ENCODE data around the gene PRKCZ. TPM values are rescaled to one million over a fixed set of nuclear protein-coding genes. Genes with fewer than 3 reads are reported as not detected.
A peak's percentile ranks its signal among the peaks of the same experiment; 100 is the strongest.

PRKCZ gene
- total RNA-seq, 1 donor from 2014 or later: 7.8 TPM

DNA sequence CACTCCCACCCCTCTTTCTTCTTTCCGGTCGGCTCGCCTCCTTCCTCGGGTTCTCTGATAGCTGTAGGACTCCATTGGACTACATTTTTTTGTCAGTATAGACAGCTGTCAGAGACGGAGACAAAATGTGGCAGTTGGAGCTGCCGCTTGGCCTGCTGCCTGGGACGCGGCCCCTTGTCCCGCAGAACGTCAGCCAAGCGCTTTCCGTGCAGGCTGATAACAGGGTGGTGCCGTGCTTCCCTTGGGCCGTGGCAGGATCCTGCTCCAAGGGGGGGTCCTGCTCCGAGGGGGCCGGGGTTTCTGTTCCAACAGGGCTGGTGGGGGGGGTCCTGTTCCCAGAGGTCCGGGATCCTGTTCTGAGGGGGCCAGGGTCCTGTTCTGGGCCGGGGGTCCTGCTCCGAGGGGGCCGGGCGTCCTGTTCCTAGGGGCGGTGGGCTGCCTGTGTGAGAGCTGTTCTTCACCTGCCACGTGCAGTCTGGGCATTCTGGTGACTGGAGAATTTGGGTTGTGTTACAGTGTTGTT lies 182.8 kb downstream of the PRKCZ start:
- Mint-ChIP-seq H3K36me3 (ENCODE audit: low read depth) (peaks cover 8% of the 10 kb centered on the region), H3K27ac (ENCODE audit: unreplicated experiment) (peak overlapping the region; percentile 98), H3K4me3 (ENCODE audit: unreplicated experiment) (peak overlapping the region; percentile 97), H3K9me3 (ENCODE audit: low read depth) (no peaks in the 10 kb centered on the region), H3K4me1 (ENCODE audit: low read depth) (peaks cover 74% of the 10 kb centered on the region), H3K27me3 (ENCODE audit: low read depth) (no peaks in the 10 kb centered on the region)
- TF ChIP-seq, protein P1, sequence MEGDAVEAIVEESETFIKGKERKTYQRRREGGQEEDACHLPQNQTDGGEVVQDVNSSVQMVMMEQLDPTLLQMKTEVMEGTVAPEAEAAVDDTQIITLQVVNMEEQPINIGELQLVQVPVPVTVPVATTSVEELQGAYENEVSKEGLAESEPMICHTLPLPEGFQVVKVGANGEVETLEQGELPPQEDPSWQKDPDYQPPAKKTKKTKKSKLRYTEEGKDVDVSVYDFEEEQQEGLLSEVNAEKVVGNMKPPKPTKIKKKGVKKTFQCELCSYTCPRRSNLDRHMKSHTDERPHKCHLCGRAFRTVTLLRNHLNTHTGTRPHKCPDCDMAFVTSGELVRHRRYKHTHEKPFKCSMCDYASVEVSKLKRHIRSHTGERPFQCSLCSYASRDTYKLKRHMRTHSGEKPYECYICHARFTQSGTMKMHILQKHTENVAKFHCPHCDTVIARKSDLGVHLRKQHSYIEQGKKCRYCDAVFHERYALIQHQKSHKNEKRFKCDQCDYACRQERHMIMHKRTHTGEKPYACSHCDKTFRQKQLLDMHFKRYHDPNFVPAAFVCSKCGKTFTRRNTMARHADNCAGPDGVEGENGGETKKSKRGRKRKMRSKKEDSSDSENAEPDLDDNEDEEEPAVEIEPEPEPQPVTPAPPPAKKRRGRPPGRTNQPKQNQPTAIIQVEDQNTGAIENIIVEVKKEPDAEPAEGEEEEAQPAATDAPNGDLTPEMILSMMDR (IDR thresholded peaks at IDR 0.05): no peak
- no peak for DNase-seq (ENCODE audit: low spot score)

DNA sequence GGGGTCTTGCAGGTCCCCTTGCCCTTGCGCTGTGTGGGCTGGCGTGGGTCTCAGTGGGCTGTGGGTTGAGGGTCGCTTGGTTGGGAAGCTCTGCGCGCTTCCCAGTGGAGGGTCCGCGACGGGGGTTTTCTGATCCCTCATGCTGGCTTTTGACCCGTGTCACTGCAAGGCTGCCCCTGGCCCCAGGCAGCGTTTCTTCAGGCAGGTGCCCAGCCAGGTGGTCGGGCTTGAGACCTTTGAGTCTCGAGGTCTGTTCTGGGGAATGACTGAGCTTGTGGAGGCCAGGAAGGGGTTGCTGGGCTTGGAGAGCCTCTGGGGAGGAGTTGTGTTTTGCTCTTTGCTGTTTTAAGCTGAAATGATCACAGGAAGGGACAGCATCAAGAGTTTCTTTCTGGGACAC lies 183.3 kb downstream of the PRKCZ start:
- Mint-ChIP-seq H3K4me3 (ENCODE audit: unreplicated experiment) (peak overlapping the region; percentile 97), H3K27ac (ENCODE audit: unreplicated experiment) (peak overlapping the region; percentile 98), H3K4me1 (ENCODE audit: low read depth) (peaks cover 74% of the 10 kb centered on the region), H3K27me3 (ENCODE audit: low read depth) (no peaks in the 10 kb centered on the region), H3K36me3 (ENCODE audit: low read depth) (peaks cover 8% of the 10 kb centered on the region), H3K9me3 (ENCODE audit: low read depth) (no peaks in the 10 kb centered on the region)
- TF ChIP-seq, protein P1 (IDR thresholded peaks at IDR 0.05): no peak
- no peak for DNase-seq (ENCODE audit: low spot score)

DNA sequence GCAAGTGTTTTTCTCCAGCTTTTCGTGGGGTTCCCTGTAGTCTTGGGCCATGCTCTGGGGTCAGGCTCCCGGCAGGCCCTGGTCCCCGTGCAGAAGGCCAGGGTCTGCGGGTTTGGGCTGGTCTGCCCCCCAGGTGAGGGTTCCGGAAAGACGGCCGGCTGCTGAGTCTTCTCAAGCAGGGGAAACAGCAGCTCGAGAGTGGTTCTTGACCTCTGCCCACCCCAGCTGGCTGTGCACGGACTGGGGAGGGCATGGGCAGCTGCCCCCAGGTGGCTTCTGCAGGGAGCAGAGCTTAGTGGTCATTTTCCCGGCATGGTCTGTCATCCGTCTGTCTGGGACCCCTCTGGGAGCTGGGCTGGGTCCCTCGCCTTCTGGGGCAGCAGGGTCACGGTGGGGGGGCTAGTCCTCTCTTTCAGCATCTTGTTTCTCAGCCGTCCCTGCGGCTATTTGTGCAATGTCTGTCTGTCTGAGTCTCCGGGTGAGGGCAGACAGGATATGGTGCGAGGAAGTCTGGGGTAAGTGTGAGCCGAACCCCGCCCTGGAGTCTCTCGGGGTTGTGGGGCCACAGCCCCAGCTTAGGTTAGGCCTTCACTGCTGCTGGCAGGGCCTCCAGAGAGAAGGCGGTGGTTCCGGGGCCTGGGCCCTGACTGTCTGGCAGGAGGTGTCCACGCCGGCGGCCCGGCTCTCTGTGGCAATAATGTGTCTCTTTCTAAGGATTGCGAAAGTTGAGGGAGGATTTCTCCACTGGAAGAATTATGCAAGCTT lies 184.0 kb downstream of the PRKCZ start:
- no peaks in the 10 kb centered on the region for H3K27me3 Mint-ChIP-seq (ENCODE audit: low read depth)

DNA sequence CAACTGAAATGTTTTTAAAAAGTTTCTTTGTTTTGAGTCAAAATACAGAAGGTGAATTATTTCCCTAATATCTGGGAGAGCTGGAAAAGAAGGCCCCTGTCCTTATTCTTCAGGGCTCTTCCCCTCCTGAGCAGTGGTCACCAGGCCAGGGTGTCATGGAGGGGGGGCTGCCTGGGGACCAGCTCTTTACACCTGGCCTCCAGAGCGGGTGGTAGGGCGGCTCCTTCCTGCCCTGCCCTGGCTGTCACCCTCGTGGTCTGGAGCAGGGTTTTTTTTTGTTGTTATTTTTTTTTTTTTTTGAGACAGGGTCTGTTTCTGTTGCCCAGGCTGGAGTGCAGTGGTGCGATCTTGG lies 184.5 kb downstream of the PRKCZ start:
- no peaks in the 10 kb centered on the region for H3K9me3 Mint-ChIP-seq (ENCODE audit: low read depth)
- no peaks in the 10 kb centered on the region for H3K27me3 Mint-ChIP-seq (ENCODE audit: low read depth)
- peaks cover 2% of the 10 kb centered on the region for H3K36me3 Mint-ChIP-seq (ENCODE audit: low read depth)
- H3K4me3 Mint-ChIP-seq (ENCODE audit: unreplicated experiment): peak overlapping the region; percentile 97
- no peak for DNase-seq (ENCODE audit: low spot score)
- TF ChIP-seq, protein P1 (IDR thresholded peaks at IDR 0.05): no peak
- peaks cover 83% of the 10 kb centered on the region for H3K4me1 Mint-ChIP-seq (ENCODE audit: low read depth)
- peak overlapping the region; percentile 98 for H3K27ac Mint-ChIP-seq (ENCODE audit: unreplicated experiment)

More for the DNA sequence above, 184.0 kb downstream of the PRKCZ start:
- Mint-ChIP-seq H3K27ac (ENCODE audit: unreplicated experiment) (peak overlapping the region; percentile 98), H3K9me3 (ENCODE audit: low read depth) (no peaks in the 10 kb centered on the region), H3K4me1 (ENCODE audit: low read depth) (peaks cover 77% of the 10 kb centered on the region), H3K4me3 (ENCODE audit: unreplicated experiment) (peak overlapping the region; percentile 97), H3K36me3 (ENCODE audit: low read depth) (peaks cover 6% of the 10 kb centered on the region)
- TF ChIP-seq, protein P1 (IDR thresholded peaks at IDR 0.05): peak; percentile 4
- DNase-seq (ENCODE audit: low spot score): peak; percentile 96

Other genes starting within 250 kb of the PRKCZ start
- gene GNB1, start 159.3 kb upstream of the PRKCZ start, total RNA-seq: 419 to 543 TPM (median 538 TPM) in 3 replicates
- gene CALML6, start 135.2 kb upstream of the PRKCZ start, total RNA-seq: 2.1 to 2.3 TPM (median 2.1 TPM) in 3 replicates
- gene TMEM52, start 131.1 kb upstream of the PRKCZ start, total RNA-seq: 0.67 to 0.90 TPM (median 0.68 TPM) in 3 replicates
- not detected in 3 replicates for gene CFAP74, start 46.6 kb upstream of the PRKCZ start, total RNA-seq
- gene GABRD, start 31.1 kb upstream of the PRKCZ start, total RNA-seq: not detected in 3 replicates
- gene FAAP20, start 144.4 kb downstream of the PRKCZ start, total RNA-seq: 48.4 to 76.1 TPM (median 69.2 TPM) in 3 replicates
- 112 to 135 TPM (median 116 TPM) in 3 replicates for gene SKI, start 177.9 kb downstream of the PRKCZ start, total RNA-seq

Data from chondrocyte (in vitro differentiated cells).